PFSK-1 (cell line): ENCODE data around the gene STON2.

ENCODE experiments used
- FOXP2 ChIP-seq: optimal IDR thresholded peaks from 2 replicates; pipeline ENCODE3; 2011; ENCODE audit warnings: borderline replicate concordance, control low read depth, inconsistent platforms; ENCODE audit not compliant: insufficient read depth; ENCODE audit errors: extremely low read length, extremely low read depth
- POLR2AphosphoS5 ChIP-seq: IDR thresholded peaks from 2 replicates; pipeline ENCODE4 v1.6.1; 2012; ENCODE audit warnings: low read depth, mild to moderate bottlenecking, control low read depth, low read length, moderate library complexity
- SIN3A ChIP-seq: IDR thresholded peaks from 2 replicates; pipeline ENCODE4 v1.6.1; 2012; ENCODE audit warnings: mild to moderate bottlenecking, low read length, moderate library complexity, borderline replicate concordance; ENCODE audit not compliant: insufficient read depth
- TAF1 ChIP-seq: IDR thresholded peaks from 2 replicates; pipeline ENCODE4 v1.6.1; 2012; ENCODE audit warnings: low read length, control low read depth, borderline replicate concordance; ENCODE audit not compliant: insufficient read depth
- TF ChIP-seq, protein P1 (sequence below), 2 experiments: IDR thresholded peaks; 2 replicates each; pipeline versions ENCODE4 v1.6.1 to v1.8.0; 2011 to 2012; ENCODE audit warnings: low read depth in 2 of 2, low read length in 2 of 2, control low read depth in 1 of 2, inconsistent platforms in 1 of 2, mild to moderate bottlenecking in 1 of 2, moderate library complexity in 1 of 2; ENCODE audit not compliant: insufficient read depth in 1 of 2

STON2 gene

DNA sequence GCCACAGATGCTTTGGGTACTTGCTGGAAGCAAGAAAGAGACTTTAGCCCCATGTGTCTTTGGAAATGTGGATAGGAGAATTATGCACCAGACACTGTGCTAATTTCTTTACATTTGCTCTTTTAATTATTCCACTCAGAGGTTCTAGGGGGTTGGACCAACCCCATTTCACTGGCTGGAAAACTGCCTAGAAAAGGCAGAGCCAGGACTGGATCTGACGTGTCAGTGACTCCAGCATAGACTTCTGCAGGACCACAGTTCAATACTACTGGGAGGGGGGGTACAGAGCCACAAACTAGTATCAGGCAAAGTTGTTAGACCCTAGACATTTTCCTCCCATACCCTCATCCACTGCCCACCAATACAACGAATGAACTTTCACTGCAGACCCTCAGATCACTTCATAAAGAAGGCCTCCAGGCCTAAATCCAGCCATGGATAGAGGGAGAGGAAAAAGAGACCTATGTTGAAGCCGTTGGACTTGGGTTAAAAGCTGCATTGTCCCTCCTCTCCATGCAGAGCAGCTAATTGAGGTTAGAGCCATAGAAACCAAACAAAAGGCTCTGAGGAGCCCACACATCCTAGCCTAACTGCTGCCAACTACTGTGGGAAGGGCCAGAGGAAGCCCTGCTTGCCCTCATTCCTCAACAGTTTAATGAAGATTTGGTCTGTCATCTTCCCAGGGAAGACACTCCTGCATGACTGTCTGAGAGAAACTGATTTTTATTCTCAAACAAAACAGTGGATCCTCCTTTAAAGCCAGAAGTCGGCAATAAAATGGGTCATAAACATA lies 68.7 kb downstream of the STON2 start:
- no peak for TF ChIP-seq FOXP2
- no peak for TF ChIP-seq TAF1
- TF ChIP-seq POLR2AphosphoS5: no peak
- TF ChIP-seq SIN3A: no peak
- TF ChIP-seq, protein P1, sequence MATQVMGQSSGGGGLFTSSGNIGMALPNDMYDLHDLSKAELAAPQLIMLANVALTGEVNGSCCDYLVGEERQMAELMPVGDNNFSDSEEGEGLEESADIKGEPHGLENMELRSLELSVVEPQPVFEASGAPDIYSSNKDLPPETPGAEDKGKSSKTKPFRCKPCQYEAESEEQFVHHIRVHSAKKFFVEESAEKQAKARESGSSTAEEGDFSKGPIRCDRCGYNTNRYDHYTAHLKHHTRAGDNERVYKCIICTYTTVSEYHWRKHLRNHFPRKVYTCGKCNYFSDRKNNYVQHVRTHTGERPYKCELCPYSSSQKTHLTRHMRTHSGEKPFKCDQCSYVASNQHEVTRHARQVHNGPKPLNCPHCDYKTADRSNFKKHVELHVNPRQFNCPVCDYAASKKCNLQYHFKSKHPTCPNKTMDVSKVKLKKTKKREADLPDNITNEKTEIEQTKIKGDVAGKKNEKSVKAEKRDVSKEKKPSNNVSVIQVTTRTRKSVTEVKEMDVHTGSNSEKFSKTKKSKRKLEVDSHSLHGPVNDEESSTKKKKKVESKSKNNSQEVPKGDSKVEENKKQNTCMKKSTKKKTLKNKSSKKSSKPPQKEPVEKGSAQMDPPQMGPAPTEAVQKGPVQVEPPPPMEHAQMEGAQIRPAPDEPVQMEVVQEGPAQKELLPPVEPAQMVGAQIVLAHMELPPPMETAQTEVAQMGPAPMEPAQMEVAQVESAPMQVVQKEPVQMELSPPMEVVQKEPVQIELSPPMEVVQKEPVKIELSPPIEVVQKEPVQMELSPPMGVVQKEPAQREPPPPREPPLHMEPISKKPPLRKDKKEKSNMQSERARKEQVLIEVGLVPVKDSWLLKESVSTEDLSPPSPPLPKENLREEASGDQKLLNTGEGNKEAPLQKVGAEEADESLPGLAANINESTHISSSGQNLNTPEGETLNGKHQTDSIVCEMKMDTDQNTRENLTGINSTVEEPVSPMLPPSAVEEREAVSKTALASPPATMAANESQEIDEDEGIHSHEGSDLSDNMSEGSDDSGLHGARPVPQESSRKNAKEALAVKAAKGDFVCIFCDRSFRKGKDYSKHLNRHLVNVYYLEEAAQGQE (IDR thresholded peaks at IDR 0.05; ENCODE audit: insufficient read depth in 1 of 2, low read depth in 2 of 2, low read length in 2 of 2): no peak

DNA sequence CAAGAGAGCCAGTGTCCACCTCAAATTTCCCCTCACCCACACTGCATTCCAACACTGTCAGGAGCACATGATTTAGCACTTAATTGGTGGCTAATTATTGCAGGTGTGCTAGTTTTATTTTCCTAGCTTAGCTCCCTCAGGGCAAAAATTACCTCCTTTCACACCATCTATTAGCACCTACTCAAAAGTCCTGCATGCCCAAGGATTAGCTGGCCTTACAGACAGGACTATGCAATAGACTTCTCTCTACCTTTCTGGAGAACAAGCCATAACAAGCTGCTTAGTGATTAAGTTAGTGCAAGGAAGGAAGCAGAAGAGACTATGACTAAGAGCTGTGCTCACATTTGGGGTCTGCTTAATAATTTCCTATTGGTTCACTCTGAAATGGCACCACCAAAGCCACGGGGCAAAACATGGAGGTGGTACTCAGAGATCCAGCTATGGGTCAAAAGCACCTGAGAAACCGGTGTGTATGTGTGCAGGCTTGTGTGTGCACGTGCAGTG lies 69.5 kb downstream of the STON2 start:
- no peak for TF ChIP-seq TAF1
- TF ChIP-seq SIN3A: no peak
- no peak for TF ChIP-seq POLR2AphosphoS5
- TF ChIP-seq, protein P1 (IDR thresholded peaks at IDR 0.05; ENCODE audit: insufficient read depth in 1 of 2, low read depth in 2 of 2, low read length in 2 of 2): no peak
- TF ChIP-seq FOXP2: no peak

DNA sequence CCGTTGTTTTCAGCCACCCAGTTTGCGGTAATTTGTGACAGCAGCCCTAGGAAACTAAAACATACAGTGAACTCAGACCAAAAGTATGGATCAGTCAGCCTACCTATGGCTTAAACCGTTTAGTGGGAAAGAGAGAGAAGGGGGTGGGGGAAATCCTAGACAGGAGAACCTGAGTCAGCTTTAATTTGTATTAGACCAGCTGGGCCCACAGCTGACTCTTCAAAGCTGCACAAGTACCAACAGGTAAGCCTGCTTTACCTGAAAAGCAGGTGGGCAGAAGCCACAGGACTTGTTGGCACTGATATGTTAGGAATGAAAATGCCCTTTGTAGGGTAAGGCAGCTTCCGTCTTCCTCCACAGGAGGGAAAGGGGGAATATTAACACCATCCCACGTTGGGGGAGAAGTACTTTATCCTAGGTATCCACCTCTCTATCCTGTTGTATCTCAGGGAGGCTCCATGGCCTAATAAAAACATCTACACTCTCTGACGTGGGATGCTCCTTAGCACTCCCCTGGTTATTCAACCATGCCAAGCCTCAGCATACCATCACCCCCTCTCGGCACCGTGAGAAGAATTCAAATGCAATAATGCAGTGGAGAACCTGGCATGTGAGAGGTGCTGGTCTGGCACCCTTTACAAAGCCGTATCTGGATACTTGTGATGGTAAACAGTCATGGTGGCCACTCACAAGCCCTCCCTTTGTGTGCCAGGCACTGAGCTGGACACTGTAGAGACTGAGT lies 70.3 kb downstream of the STON2 start:
- TF ChIP-seq SIN3A (no peak), FOXP2 (no peak)

DNA sequence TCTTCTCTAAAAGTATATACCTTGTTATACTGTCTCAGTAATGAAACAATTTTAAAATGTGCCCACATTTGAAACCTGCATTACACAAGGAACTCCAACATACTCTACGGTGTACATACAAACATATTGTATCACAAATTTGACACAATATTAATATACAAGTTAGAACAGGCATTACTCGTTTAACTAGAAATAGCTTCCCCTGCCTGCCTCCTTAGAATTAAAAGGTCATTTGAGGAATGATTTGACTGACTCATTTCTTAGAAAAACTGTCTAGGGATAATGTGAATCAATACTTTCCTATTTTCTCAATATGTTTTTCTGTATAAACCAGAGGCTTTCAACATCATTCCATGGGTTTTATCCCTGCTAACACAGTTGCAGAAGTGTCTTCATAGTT lies 73.7 kb downstream of the STON2 start:
- TF ChIP-seq, protein P1 (IDR thresholded peaks at IDR 0.05; ENCODE audit: insufficient read depth in 1 of 2, low read depth in 2 of 2, low read length in 2 of 2): no peak

DNA sequence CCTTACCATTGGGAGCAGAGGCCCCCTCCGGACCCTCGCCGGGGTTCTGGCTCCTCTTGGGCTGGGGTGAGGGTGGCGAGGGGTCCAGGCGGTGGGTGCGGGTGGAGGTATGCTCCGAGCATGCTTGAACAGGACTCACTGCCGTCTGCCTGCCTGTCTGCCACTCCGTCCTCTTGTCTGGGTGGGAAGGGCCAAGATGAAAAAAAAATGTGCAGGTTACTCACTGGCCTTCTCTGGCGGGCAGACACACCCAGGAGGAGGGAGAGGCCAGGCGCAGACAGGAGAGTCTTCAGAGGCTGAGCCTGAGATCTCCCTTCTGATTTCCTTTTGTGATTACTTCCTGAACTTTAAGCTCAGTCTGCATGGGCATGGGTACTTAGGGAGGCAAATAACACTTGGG lies 76.1 kb downstream of the STON2 start:
- TF ChIP-seq SIN3A (no peak), FOXP2 (no peak), TAF1 (no peak), POLR2AphosphoS5 (no peak)
- TF ChIP-seq, protein P1 (IDR thresholded peaks at IDR 0.05; ENCODE audit: insufficient read depth in 1 of 2, low read depth in 2 of 2, low read length in 2 of 2): no peak
